Inflammatory macrophage (primary cell): Measurements from ENCODE around the gene SIRT1.
"Not testable (repeated sequence)": the region's sequence is repeated elsewhere in the genome, so short reads cannot be mapped to it uniquely, and the experiment has no call there.

Experiments
- DNase-seq, 2 donors: peaks; one replicate each; pipeline ENCODE4 v3.0.0-alpha.2; 2020 to 2022
- total RNA-seq, 18 experiments: gene quantifications; one replicate each; lab custom pipeline; 2026; ENCODE audit warnings: mixed read lengths in 6 of 18, inconsistent platforms in 2 of 18; lab: John Stamatoyannopoulos, UW

Gene SIRT1
- total RNA-seq, result 15.8 to 37.5 (median 25.5) reads per million in 18 experiments

GRCh38 chr10:67884313-67884841, at the start of gene SIRT1:
Gene SIRT1, plus strand, starts transcription at chr10:67884656. Its CDS starts 66 bp downstream, at chr10:67884722.
- peak; percentile 96 to 97 for DNase-seq

DNA sequence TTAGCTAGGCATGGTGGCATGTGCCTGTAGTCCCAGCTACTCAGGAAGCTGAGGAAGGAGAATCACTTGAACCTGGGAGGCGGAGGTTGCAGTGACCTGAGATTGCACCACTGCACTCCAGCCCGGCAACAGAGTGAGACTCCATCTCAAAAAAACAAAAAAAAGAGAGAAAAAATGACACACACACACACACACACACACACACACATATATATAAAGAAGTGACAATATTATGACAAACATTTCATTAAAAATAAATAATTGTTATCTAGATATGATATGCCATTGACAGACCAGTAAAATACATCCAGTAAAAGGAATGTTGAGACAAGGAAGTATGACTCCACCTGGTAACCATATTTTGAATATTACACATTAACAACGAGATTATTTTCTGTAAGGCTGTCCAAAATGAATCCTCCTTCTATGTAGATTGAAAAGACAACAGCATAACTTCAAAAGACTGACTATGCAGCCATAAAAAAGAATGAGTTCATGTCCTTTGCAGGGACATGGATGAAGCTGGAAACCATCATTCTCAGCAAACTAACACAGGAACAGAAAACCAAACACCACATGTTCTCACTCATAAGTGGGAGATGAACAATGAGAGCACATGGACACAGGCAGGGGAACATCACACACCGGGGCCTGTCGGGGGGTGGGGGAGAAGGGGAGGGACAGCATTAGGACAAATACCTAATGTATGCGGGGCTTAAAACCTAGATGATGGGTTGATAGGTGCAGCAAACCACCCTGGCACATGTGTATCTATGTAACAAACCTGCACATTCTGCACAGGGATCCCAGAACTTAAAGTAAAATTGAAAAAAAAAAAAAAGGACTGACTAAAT, 48.7 kb upstream of the SIRT1 start:
- DNase-seq, result not testable (repeated sequence)

- DNase-seq, result no peak
Measured at GRCh38 chr10:67836488-67836887, 48.0 kb upstream of the SIRT1 start.

DNA sequence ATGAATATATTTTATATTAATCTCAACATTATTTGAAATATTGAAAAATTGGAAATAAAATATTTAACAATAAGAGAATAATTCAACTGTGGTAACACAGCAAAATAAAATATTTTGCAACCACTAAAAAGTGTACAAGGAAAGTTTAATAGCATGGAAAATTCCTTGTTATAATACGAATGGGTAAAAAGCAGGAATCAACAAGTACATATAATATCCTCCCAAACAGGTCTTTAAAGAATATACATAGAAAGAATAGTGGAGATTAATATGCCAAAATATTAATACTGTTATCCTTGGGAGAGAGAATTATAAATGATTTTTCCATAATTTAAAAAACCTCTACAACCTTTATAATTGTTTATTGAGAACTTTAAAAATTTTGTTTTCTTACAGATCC, 47.5 kb upstream of the SIRT1 start:
- DNase-seq, result no peak

DNA sequence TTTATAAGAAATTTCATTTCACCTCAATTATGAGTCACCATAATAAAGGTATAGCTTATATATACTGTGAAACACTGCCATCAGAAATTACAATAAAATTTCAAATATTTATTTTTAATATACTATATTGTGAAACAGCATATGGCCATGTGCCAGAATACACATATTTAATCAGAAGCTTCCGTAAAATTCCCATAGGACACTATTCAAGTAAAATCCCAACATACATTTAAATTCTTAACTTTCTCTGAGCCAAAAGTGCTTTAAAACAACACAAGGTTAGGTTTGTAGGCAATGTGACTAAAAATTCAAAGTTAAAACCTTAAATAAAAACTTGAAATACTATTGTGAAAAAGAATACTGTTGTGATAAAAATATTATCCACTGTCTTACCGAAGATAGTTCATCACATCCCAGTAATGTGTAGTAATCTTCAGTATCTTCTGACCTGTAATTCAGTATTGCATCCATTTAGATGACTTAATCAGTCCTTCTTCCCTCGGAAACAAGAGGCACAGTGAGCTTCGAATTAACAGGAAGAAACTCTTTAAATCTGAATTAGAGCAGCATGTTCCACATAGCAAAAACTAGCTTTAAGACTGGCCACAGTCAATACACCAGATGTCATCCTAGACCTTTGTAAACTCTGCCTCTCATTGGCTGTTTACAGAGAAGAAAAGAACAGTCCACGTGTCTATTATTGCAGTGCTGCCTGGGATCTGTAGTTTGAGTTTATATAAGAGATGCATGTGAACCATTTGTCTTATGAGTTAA, 46.7 kb upstream of the SIRT1 start, which contains the start of gene DNAJC12:
TSS of gene DNAJC12 (minus strand) at position 648 of the 774 bp plus-strand sequence. CDS start at position 471, 177 bp downstream.
- peak; percentile 64 to 70 for DNase-seq

DNA sequence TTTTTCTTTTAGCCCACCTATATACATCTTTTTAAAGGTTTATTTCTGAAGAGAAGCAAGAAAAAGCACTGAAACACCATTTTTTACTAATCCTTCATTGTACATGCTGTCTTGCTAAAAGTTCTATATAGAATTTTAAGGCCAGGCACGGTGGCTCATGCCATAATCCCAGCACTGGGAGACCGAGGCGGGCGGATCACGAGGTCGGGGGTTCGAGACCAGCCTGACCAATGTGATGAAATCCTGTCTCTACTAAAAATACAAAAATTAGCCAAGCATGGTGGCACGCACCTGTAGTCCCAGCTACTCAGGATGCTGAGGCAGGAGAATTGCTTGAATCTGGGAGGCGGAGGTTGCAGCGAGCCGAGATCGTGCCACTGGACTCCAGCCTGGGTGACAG, 44.9 kb upstream of the SIRT1 start:
- not testable (repeated sequence) for DNase-seq

DNA sequence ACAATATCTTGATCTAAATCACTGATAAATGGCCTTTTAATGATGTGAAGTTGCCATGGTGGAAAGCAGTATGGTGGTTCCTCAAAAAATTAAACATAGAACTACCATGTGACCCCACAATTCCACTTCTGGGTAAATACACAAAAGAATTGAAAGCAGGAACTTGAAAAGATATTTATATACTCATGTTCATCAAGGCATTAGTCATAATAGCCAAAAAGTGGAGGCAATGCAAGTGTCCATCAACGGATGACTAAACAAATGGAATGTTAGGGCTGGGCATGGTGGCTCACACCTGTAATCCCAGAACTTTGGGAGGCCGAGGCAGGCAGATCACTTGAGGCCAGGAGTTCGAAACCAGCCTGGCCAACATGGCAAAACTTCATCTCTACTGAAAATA, 44.5 kb upstream of the SIRT1 start:
- peak; percentile 65 to 68 for DNase-seq

GRCh38 chr10:67841737-67842136, 42.7 kb upstream of the SIRT1 start:
- no peak for DNase-seq

- no peak for DNase-seq
Measured at GRCh38 chr10:67843284-67843683, 41.2 kb upstream of the SIRT1 start.

DNA sequence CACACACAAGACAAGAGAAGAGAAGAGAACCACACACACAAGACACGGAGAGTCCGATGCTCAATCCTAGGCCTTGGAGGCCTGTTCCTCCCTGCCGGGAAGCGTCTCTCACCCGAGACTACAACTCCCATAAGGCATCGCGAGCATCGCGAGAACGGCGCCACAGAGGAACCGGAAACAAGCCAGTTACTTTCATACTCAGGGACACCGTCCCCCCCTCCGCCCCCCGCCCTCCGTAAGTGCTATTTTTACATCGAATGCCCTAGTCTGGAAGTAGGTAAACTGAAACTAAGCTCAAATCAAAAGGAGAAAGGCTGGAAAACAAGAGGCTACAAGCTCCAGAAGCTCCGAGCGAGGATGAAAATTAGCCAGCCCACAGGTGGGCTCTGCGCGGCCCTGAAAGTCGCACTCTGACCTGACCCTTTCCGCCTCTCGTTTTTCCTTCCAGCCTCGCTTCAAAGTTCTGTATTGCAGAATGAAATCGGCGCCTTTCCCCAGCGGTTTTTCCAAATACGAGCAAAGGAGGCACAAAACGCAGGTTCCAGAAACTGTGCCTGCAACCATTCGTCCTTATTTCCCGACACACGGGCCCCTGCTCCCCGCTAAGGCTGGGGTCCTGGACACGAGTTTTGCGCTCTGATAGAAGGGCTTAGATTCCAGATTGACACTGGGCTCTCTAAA, 35.0 kb upstream of the SIRT1 start:
- peak; percentile 95 to 97 for DNase-seq

DNA sequence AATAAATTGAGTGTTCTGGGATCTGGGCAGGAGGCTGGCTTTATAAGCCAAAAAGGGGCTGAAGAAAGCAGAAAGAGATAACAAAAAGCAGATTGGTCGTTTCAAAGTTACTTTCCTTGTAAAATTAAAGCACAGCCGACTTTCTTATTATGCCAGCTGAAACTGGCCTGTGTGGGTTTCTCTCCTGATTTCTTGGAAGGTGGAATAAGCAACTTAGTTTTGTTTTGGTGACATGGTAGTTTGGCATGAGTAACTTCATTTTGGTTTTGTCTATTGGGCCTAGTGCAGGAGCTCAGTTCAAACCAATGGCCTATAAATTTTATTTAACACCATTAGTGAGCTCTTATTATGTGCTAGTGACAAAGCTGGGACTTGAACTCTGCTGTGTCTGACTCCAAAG, 33.3 kb upstream of the SIRT1 start:
- no peak for DNase-seq

- no peak for DNase-seq
Measured at GRCh38 chr10:67852761-67853160, 31.7 kb upstream of the SIRT1 start.

DNA sequence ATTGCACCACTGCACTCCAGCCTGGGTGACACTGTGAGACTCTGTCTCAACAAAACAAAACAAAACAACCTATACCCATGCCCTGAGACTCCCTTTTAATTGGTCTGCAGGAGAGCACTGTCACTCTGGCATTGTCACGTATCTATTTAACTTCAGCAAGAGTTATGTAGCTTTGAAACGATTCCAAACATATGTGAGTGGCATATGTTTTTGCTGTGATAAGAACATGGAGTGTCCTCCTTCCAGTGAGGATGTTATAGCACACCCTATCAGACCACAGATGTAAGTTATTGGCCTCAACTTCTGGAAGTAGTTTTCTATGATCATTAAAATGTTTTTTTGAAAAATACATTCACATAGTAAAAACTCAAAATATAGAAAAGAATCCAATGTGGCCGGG, 30.9 kb upstream of the SIRT1 start:
- DNase-seq, result no peak

DNA sequence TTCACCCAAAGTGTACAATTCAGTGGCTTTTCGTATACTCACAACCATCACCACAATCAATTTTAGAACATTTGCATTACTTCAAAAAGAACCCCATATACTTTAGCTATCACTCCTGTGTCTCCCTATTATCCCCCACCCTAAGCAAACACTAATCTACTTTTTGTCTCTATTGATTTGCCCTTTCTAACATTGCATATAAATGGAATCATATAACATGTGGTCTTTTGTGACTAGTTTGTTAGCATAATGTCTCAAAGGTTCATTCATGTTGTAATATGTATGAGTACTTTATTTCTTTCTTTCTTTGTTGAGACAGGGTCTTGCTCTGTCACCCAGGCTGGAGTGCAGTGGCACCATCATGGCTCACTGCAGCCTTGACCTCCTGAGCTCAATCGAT, 25.5 kb upstream of the SIRT1 start:
- no peak for DNase-seq

DNA sequence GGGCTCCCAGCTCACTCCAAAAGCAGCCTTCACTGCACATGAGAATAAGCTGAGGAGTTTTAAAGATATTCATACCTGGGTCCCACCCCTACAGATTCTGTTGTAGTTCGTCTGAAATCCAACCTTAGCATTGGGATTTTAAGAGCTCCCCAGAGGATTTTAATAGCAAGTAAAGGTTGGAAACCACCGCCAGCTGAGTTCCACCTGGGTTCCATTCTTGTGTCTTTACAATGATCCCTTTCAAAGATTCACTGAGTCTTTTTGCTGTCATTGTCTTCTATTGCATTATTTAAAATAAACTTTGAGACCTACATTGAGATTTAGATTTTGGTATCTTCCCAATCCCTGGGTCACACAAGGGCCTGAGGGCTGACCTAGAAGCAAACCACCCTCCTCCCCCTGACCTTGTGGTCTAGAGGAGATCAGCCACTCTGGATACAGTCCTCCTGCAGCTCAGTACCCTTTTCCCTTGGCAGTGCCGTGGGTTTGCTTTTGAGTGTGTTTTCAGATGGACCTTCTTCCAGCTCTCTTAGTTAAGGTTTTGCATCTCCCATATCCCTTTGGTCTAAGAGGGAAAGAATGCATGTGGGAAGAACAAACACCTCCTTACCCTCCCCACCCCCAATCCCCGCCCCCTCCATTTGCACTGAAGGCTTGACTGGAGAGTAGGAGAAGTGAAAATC, 22.6 kb upstream of the SIRT1 start:
- DNase-seq, result no peak

DNA sequence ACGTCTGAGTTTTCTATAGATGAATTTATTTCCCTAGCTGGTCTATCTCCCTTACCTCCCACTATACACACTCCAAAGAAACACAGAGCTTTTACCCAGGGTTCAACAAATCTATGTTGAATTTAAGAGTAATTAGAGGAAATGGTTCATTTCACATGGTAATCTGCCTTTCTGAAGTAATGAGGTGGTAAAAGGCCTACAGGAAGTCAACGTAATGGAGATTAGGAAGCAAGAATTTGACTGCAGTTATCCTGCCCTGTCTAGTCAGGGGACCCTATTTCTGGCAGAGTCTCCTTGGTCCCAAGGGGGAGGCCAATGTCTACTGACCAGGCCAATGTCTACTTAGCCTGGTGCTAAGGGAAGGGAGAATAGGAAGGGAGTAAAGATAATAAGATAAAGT, 21.4 kb upstream of the SIRT1 start:
- no peak for DNase-seq

- peak; percentile 50 to 68 for DNase-seq
Measured at GRCh38 chr10:67864607-67865371, 19.7 kb upstream of the SIRT1 start.

GRCh38 chr10:67868132-67868531, 16.3 kb upstream of the SIRT1 start:
- no peak for DNase-seq

DNA sequence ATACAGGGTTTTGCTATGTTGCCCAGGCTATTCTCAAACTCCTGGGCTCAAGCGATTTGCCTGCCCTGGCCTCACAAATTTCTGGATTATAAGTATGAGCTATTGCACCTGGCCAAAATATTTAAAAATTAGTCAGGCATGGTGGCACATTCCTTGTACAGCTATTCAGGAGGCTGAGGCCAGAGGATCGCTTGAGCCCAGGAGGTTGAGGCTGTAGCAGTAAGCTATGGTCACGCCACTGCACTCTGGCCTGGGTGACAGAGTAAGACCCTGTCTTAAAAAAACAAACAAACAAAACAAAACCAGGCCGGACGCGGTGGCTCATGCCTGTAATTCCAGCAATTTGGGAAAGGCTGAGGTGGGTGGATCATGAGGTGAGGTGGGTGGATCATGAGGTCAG, 14.5 kb upstream of the SIRT1 start:
- no peak for DNase-seq

- no peak for DNase-seq
Measured at GRCh38 chr10:67875340-67876238, 8.9 kb upstream of the SIRT1 start.
